Neutrophil (primary cell): ENCODE data around the gene MVP.

ENCODE experiments used
- H3K27ac ChIP-seq: fragments of 200-600 bp; sonication (generic); 2 replicates; pipeline ENCODE4 v1.5.1; 2016; ENCODE audit warnings: mild to moderate bottlenecking, moderate library complexity
- H3K27me3 ChIP-seq: fragments of 200-600 bp; sonication (generic); 2 replicates; pipeline ENCODE4 v1.6.0; 2016; ENCODE audit warnings: mild to moderate bottlenecking
- H3K36me3 ChIP-seq: fragments of 200-600 bp; sonication (generic); 2 replicates; pipeline ENCODE4 v1.5.1; 2017
- H3K4me1 ChIP-seq, 2 experiments: fragments of 200-600 bp in 1 of 2; sonication (generic) in 1 of 2; 1 replicate in 1 of 2; 2 replicates in 1 of 2; pipeline versions ENCODE4 v1.5.1 to v1.6.1; 2013 to 2016; ENCODE audit warnings: low read depth in 1 of 2, low read length in 1 of 2, mild to moderate bottlenecking in 1 of 2, moderate library complexity in 1 of 2; ENCODE audit not compliant: control insufficient read depth in 1 of 2, insufficient read depth in 1 of 2
- H3K4me3 ChIP-seq, 2 experiments: fragments of 200-600 bp in 1 of 2; sonication (generic) in 1 of 2; 1 replicate in 1 of 2; 2 replicates in 1 of 2; pipeline ENCODE4 v1.5.1; 2013 to 2016; ENCODE audit warnings: low read depth in 1 of 2, low read length in 1 of 2, mild to moderate bottlenecking in 1 of 2, moderate library complexity in 1 of 2
- H3K9me3 ChIP-seq: fragments of 200-600 bp; sonication (generic); 2 replicates; pipeline ENCODE4 v1.5.1; 2016
- TF ChIP-seq, protein P1 (sequence below): fragments of 200-600 bp; sonication (generic); IDR thresholded peaks from 2 replicates; pipeline ENCODE4 v1.5.1; 2016; ENCODE audit warnings: antibody characterized with exemption

The MVP gene

GRCh38 chr16:29858974-29859373, 38.7 kb downstream of the MVP start:
- TF ChIP-seq, protein P1, sequence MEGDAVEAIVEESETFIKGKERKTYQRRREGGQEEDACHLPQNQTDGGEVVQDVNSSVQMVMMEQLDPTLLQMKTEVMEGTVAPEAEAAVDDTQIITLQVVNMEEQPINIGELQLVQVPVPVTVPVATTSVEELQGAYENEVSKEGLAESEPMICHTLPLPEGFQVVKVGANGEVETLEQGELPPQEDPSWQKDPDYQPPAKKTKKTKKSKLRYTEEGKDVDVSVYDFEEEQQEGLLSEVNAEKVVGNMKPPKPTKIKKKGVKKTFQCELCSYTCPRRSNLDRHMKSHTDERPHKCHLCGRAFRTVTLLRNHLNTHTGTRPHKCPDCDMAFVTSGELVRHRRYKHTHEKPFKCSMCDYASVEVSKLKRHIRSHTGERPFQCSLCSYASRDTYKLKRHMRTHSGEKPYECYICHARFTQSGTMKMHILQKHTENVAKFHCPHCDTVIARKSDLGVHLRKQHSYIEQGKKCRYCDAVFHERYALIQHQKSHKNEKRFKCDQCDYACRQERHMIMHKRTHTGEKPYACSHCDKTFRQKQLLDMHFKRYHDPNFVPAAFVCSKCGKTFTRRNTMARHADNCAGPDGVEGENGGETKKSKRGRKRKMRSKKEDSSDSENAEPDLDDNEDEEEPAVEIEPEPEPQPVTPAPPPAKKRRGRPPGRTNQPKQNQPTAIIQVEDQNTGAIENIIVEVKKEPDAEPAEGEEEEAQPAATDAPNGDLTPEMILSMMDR: no peak
- no peak overlapping the region for H3K27ac ChIP-seq
- no peak overlapping the region for H3K4me3 ChIP-seq
- H3K27me3 ChIP-seq: no peaks in the 10 kb centered on the region
- peaks cover 21 to 22% of the 10 kb centered on the region in 2 experiments for H3K4me1 ChIP-seq
- H3K9me3 ChIP-seq: no peaks in the 10 kb centered on the region
- H3K36me3 ChIP-seq: peaks cover 33% of the 10 kb centered on the region

GRCh38 chr16:29860218-29860617, 40.0 kb downstream of the MVP start:
- H3K4me3 ChIP-seq: no peak overlapping the region
- H3K27me3 ChIP-seq: no peaks in the 10 kb centered on the region
- TF ChIP-seq, protein P1: no peak
- H3K27ac ChIP-seq: no peak overlapping the region
- no peaks in the 10 kb centered on the region for H3K9me3 ChIP-seq
- peaks cover 33% of the 10 kb centered on the region for H3K36me3 ChIP-seq
- H3K4me1 ChIP-seq: peaks cover 21 to 23% of the 10 kb centered on the region in 2 experiments

- Histone ChIP-seq H3K4me1 (peaks cover 21 to 23% of the 10 kb centered on the region in 2 experiments), H3K4me3 (peak overlapping the region; percentile 87 to 95), H3K36me3 (peaks cover 33% of the 10 kb centered on the region), H3K9me3 (no peaks in the 10 kb centered on the region), H3K27ac (peak overlapping the region; percentile 96), H3K27me3 (peaks cover 4% of the 10 kb centered on the region)
- TF ChIP-seq, protein P1: no peak
Observed at GRCh38 chr16:29862383-29862883, 42.2 kb downstream of the MVP start.

DNA sequence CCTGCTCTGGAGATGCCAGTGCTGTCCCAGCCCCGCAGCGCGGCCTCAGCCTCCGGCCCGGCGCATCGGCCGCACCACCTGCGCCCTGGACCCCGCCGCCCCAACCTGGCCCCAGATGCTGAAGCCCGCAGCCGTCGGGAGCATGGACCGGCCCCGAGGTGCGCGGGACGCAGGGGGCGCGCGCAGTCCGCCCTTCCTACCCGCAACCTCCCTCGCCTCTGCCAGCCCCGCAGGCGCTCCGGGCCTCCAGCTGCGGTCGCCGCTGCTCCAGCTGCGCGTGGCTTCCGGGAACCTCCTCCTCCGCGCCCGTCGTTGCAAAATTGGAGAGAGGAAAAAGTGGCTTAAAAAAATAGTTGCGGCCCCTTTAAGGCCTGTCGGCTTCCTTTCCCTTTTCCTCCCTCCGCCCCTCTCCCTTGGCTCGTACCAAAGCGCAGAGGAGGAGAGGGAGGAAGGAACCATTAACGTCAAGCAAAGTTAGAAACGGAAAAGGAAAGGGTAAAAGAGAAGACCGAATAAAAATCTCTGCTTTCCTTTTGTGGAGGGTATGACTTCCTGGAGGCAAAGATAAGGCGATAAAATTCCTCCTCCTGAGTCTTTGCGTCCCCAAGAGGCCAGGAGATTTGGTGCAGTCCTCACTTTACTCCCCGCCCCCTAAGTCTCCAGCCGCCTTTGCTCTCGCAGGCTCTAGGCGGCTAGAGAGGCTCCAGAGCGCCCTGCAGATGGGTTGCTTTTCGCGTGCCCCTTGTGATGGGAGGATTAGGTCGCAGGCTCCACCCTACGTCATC, 42.8 kb downstream of the MVP start, which contains the start of gene CDIPT:
Gene CDIPT, minus strand, starts transcription at position 343 of the 785 bp plus-strand sequence. CDS start 369 bp downstream, outside the sequence.
- Histone ChIP-seq H3K9me3 (no peaks in the 10 kb centered on the region), H3K27ac (peak within 1 kb of the TSS; percentile 96), H3K36me3 (peaks cover 33% of the 10 kb centered on the region), H3K4me1 (peaks cover 21 to 23% of the 10 kb centered on the region in 2 experiments), H3K4me3 (peak within 1 kb of the TSS; percentile 87 to 95), H3K27me3 (peaks cover 4% of the 10 kb centered on the region)
- TF ChIP-seq, protein P1: peak; percentile 92

GRCh38 chr16:29863669-29863984, 43.4 kb downstream of the MVP start:
- Histone ChIP-seq H3K27me3 (peaks cover 9% of the 10 kb centered on the region), H3K9me3 (no peaks in the 10 kb centered on the region), H3K4me3 (peak overlapping the region; percentile 87 to 95), H3K27ac (peak overlapping the region; percentile 96), H3K36me3 (peaks cover 28% of the 10 kb centered on the region), H3K4me1 (peaks cover 21 to 23% of the 10 kb centered on the region in 2 experiments)
- TF ChIP-seq, protein P1: no peak
